Esophagus squamous epithelium (tissue), 5 donors: ENCODE data around the gene DDTL. TPM values are rescaled to one million over a fixed set of nuclear protein-coding genes. Genes with fewer than 3 reads are reported as not detected.
"Not testable (repeated sequence)": the region's sequence is repeated elsewhere in the genome, so short reads cannot be mapped to it uniquely, and the experiment has no call there.

ENCODE experiments used
- DNase-seq: peaks from one replicate; lab custom pipeline; 2025; lab: John Stamatoyannopoulos, UW
- H3K27ac ChIP-seq, 4 donors: fragments of 200-600 bp; sonication (generic); one replicate each; pipeline ENCODE4 v1.5.1; 2016 to 2019; ENCODE audit warnings: mild to moderate bottlenecking in 1 of 4
- H3K27me3 ChIP-seq, 4 donors: fragments of 200-600 bp; sonication (generic); 1 replicate in 3 of 4; 2 replicates in 1 of 4; pipeline versions ENCODE4 v1.5.1 to v1.6.0; 2017 to 2021; ENCODE audit warnings: antibody characterized with exemption in 1 of 4
- H3K36me3 ChIP-seq, 3 donors: fragments of 200-600 bp; sonication (generic); one replicate each; pipeline ENCODE4 v1.5.1; 2016 to 2019
- H3K4me1 ChIP-seq, 3 donors: fragments of 200-600 bp; sonication (generic); one replicate each; pipeline ENCODE4 v1.5.1; 2017 to 2019
- H3K4me3 ChIP-seq, 4 donors: fragments of 200-600 bp; sonication (generic); 1 replicate in 3 of 4; 2 replicates in 1 of 4; pipeline ENCODE4 v1.5.1; 2016 to 2019; ENCODE audit warnings: mild to moderate bottlenecking in 2 of 4, moderate library complexity in 1 of 4
- H3K9me3 ChIP-seq, 3 donors: fragments of 200-600 bp; sonication (generic); one replicate each; pipeline ENCODE4 v1.5.1; 2016 to 2019
- CTCF ChIP-seq, 6 experiments: fragments of 450-650 bp in 4 of 6; fragments of 200-600 bp in 2 of 6; sonication (generic) in 2 of 6; IDR thresholded peaks; one replicate each; pipeline ENCODE4 v1.5.1; 2016 to 2019; ENCODE audit warnings: antibody characterized with exemption in 6 of 6, mild to moderate bottlenecking in 4 of 6, moderate library complexity in 4 of 6
- POLR2A ChIP-seq, 4 donors: fragments of 450-650 bp; IDR thresholded peaks; one replicate each; pipeline ENCODE4 v1.6.1; 2017; ENCODE audit warnings: antibody characterized with exemption in 4 of 4, mild to moderate bottlenecking in 4 of 4, moderate library complexity in 3 of 4
- WGBS, 2 donors: methylation state at CpG; one replicate each; pipeline ENCODE4 v1.1.5; 2018; 5-methylcytosine and 5-hydroxymethylcytosine counted together
- intact Hi-C: fragments of 100-400 bp; cut with DNase I; formaldehyde crosslinking; loops from one replicate; pipeline ENCODE4 v1.15.0; 2022
- total RNA-seq, 4 donors: library from RNA; depleted of rRNA; stranded (reverse); fragments of >200 nt; gene quantifications; one replicate each; pipeline ENCODE4 v1.1.0, GENCODE V29; 2016
- donor health status: DM: yes; HTN: yes; CAD: no.

DDTL gene
- total RNA-seq, 4 donors from 2014 or later = 1.9 TPM; not detected in 3

DNA sequence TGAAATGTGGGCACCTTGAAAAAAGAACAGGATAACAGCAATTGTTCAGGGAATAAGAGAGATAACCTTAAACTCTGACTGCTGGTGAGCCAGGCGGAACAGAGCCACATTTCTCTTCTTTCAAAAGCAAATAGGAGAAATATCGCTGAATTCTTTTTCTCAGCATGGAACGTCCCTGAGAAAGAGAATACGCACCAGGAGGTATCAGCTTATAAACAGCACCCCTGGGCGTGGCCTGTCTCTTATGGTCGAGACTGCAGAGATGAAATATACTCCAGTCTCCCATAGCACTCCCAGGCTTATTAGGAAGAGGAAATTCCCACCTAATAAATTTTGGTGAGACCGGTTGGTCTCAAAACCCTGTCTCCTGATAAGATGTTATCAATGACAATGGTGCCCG, 10.8 kb upstream of the DDTL start:
- H3K36me3 ChIP-seq, H3K27me3 ChIP-seq, intact Hi-C loops, H3K27ac ChIP-seq, DNase-seq, H3K9me3 ChIP-seq, H3K4me3 ChIP-seq: not testable (repeated sequence)
- peaks cover 0 to 12% (median 0%) of the 10 kb centered on the region in 3 donors for H3K4me1 ChIP-seq
- 74 to 76% methylated on average over 7 of the region's 8 CpGs for WGBS, 2 donors

DNA sequence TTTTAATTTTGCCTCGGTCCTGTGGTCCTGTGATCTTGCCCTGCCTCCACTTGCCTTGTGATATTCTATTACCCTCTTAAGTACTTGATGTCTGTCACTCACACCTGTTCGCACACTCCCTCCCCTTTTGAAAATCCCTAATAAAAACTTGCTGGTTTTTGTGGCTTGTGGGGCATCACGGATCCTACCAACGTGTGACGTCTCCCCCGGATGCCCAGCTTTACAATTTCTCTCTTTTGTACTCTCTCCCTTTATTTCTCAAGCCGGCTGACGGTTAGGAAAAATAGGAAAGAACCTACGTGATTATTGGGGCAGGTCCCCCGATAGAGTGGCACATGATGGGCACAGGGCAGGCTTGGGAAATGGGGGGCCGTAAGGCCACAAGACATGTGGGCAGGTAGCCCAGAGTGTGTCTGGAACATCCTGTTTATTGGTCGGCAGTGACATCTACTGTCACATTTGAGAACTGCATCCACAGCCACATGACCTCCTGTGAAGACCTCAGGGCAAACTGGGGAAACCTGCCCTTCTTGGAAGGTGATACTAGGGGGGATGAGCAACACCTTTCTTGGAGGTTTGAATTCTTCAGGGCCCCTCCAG, 10.3 kb upstream of the DDTL start:
- H3K4me3 ChIP-seq, H3K27ac ChIP-seq, H3K9me3 ChIP-seq, intact Hi-C loops, H3K36me3 ChIP-seq, H3K27me3 ChIP-seq, DNase-seq: not testable (repeated sequence)
- TF ChIP-seq CTCF (IDR thresholded peaks at IDR 0.05) = peak; percentile 69 to 90 (median 88)
- peaks cover 0 to 12% (median 0%) of the 10 kb centered on the region in 3 donors for H3K4me1 ChIP-seq
- 17 to 19% methylated on average over 11 to 12 of the region's 12 CpGs for WGBS, 2 donors

DNA sequence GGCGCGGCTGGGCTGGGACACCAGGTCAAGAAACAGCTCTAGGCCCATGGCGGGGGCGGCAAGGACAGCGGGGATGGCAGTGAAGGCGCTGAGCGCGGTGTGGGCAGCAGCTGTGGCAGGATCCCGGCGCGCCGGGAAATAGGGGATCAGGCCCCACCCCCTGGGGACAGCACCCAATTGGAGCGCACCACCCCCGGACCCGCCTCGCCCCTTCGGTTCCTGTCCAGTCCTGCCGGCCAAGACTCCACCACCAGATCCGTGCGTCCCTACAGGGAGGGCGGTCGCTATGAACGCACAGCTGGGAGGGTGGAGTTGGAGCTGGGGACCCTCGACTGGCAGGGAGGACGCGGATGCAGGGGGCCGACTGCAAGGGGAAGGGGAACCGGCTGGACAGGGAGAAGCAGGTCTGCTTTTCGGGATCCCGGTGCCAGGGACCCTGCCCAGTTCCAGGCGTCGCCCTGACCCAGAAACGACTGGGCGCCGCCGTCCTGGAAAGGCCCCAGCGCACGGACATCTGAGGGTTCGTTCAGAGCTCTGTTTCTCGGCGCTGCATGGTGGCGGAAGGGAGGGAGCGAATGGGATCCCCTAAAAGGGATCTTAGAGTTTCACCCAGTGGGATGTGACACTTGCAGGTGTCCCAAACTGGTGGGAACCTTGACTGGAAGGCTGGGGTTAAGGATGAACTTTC, 5.5 kb upstream of the DDTL start, which contains the start of gene GSTT2B:
TSS of gene GSTT2B (minus strand) at position 112 of the 688 bp plus-strand sequence. CDS start at position 48, 64 bp downstream.
- H3K9me3 ChIP-seq, DNase-seq, H3K27ac ChIP-seq, H3K36me3 ChIP-seq, H3K27me3 ChIP-seq, intact Hi-C loops: not testable (repeated sequence)
- WGBS, 2 donors = no CpG with 5 or more reads among the region's 43 CpGs
- H3K4me1 ChIP-seq = peaks cover 0 to 12% (median 0%) of the 10 kb centered on the region in 3 donors
- peak within 1 kb of the TSS in 2 of 4 donors; percentile 21 to 28 for H3K4me3 ChIP-seq

DNA sequence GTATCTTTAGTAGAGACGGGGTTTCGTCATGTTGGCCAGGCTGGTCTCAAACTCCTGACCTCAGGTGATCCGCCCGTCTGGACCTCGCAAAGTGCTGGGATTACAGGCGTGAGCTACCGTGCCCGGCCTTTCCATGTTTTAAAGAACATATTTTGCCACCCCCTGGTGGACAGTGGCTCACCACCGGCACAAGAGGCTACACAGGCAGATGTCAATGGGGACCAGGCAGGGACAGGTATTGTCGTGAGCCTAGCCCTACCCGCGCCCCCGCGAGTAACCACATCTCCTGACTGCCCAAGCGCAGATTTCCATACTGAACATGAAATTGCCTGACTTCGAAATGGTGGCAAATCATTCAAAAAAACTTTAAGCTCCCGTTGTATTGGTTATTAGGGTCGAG, 594 bp upstream of the DDTL start:
- intact Hi-C loops, H3K27me3 ChIP-seq, H3K4me3 ChIP-seq, DNase-seq, H3K9me3 ChIP-seq, H3K27ac ChIP-seq: not testable (repeated sequence)
- H3K4me1 ChIP-seq = peaks cover 0 to 17% (median 0%) of the 10 kb centered on the region in 3 donors
- H3K36me3 ChIP-seq = peaks cover 0 to 21% (median 5%) of the 10 kb centered on the region in 3 donors
- no CpG with 5 or more reads among the region's 18 CpGs for WGBS, 2 donors

GRCh38 chr22:23969071-23969470, 2.4 kb downstream of the DDTL start:
- intact Hi-C loops = no loop called here
- TF ChIP-seq POLR2A (IDR thresholded peaks at IDR 0.05) (no peak), CTCF (IDR thresholded peaks at IDR 0.05) (no peak)
- no peak for DNase-seq
- H3K9me3 ChIP-seq = no peaks in the 10 kb centered on the region
- no peak overlapping the region for H3K4me3 ChIP-seq
- no peaks in the 10 kb centered on the region for H3K27me3 ChIP-seq
- peaks cover 5 to 30% (median 7%) of the 10 kb centered on the region in 3 donors for H3K36me3 ChIP-seq
- 96 to 100% methylated on average over 1 to 3 of the region's 3 CpGs for WGBS, 2 donors
- peaks cover 0 to 26% (median 0%) of the 10 kb centered on the region in 3 donors for H3K4me1 ChIP-seq
- no peak overlapping the region for H3K27ac ChIP-seq

- Histone ChIP-seq H3K4me1 (peaks cover 0 to 26% (median 0%) of the 10 kb centered on the region in 3 donors), H3K4me3 (no peak overlapping the region), H3K36me3 (peaks cover 5 to 30% (median 7%) of the 10 kb centered on the region in 3 donors), H3K9me3 (no peaks in the 10 kb centered on the region), H3K27ac (no peak overlapping the region), H3K27me3 (no peaks in the 10 kb centered on the region)
- DNase-seq = no peak
- 83% methylated on average over 5 of the region's 5 CpGs for WGBS, 2 donors
- intact Hi-C loops = loop anchor here (5.0 kb wide), 1 partner anchor 43 kb away; no protein-coding TSS in a partner anchor
- TF ChIP-seq POLR2A (IDR thresholded peaks at IDR 0.05) = no peak
- no peak for TF ChIP-seq CTCF (IDR thresholded peaks at IDR 0.05)
These were observed 3.5 kb downstream of the DDTL start for GRCh38 chr22:23970201-23970641.
